ENCODE results near the gene HK1.

- no peak for TF ChIP-seq CTCF (IDR thresholded peaks at IDR 0.05; ENCODE audit: insufficient read depth, low read depth, low read length)
- TF ChIP-seq EZH2 (IDR thresholded peaks at IDR 0.05; ENCODE audit: insufficient read depth, low read length) = no peak
Measured at GRCh38 chr10:69421611-69422308, 143.5 kb downstream of the HK1 start.

All from astrocyte (in vitro differentiated cells and primary cell).